ENCODE results near the gene PLA2G2F.

GRCh38 chr1:20180844-20181207 lies 41.7 kb downstream of the PLA2G2F start:
- TF ChIP-seq CTCF (IDR thresholded peaks at IDR 0.05; ENCODE audit: poor library complexity) (no peak), EZH2 (IDR thresholded peaks at IDR 0.05; ENCODE audit: borderline replicate concordance) (no peak)

Measured in hepatocyte (in vitro differentiated cells).